GM12892 (cell line): ENCODE data around the gene NFASC.

Source experiments
- POLR2A ChIP-seq: IDR thresholded peaks from 2 replicates; pipeline ENCODE4 v1.6.1; 2011; ENCODE audit warnings: low read depth, low read length, control low read depth
- POLR2AphosphoS5 ChIP-seq: IDR thresholded peaks from 2 replicates; pipeline ENCODE4 v1.6.1; 2011; ENCODE audit warnings: low read depth, low read length, control low read depth
- TAF1 ChIP-seq: IDR thresholded peaks from 2 replicates; pipeline ENCODE4 v1.6.1; 2011; ENCODE audit warnings: low read depth, mild to moderate bottlenecking, control low read depth, low read length, borderline replicate concordance

- no peak for TF ChIP-seq POLR2AphosphoS5
- no peak for TF ChIP-seq POLR2A
- TF ChIP-seq TAF1: no peak
Observed at GRCh38 chr1:204909109-204909508, 38.4 kb downstream of the NFASC start.
